GM19193 (cell line): ENCODE measurements around the gene NFIC.

Experiments used
- POLR2A ChIP-seq: IDR thresholded peaks from 4 replicates; pipeline ENCODE4 v1.6.1; 2011; ENCODE audit not compliant: insufficient read depth, insufficient read length; ENCODE audit errors: extremely low read depth

The NFIC gene

DNA sequence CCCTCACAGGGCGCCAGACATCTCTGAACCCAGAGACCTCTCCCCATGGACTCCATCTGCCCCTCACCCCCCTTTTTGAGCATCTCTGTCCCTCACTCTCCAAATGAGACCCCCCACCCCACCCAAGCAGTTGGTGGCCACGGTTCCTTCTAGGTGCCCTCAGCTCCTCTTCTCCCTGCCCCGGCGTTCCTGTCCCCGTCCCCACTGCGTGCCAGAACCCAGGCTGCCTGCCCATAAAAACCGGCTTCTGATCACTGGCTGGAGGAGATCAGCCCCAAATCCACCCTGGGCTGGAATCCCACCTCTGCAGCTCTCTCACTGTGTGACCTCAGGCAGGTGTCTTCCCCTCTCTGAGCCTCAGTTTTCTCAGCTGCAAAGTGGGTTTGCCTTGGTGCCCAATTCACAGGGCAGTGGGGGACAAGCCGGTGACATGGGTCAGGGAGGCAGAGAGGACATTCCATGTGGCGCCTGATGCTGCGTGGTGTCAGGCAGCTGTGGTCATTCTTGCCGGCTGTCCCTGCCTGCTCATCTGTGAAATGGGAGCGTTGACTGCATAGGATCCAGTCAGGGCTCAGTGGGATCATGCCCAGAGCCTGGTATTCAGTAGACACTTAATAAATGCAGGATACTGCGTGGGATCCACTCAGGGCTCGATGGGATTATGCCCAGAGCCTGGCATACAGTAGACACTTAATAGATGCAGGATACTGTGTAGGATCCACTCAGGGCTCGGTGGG, 88.4 kb downstream of the NFIC start:
- no peak for TF ChIP-seq POLR2A

DNA sequence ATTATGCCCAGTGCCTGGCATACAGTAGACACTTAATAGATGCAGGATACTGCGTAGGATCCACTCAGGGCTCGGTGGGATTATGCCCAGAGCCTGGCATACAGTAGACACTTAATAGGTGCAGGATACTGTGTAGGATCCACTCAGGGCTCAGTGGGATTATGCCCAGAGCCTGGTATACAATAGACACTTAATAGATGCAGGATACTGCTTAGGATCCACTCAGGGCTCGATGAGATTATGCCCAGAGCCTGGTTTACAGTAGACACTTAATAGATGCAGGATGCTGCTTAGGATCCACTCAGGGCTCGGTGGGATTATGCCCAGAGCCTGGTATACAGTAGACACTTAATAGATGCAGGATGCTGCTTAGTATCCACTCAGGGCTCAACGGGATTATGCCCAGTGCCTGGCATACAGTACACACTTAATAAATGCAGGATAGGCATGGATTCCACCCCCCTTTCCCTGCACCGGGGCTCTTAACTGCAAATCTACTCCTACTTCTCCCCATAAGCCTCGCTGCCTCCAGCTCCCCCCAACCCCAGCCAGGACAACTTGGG, 89.1 kb downstream of the NFIC start:
- TF ChIP-seq POLR2A, result no peak

DNA sequence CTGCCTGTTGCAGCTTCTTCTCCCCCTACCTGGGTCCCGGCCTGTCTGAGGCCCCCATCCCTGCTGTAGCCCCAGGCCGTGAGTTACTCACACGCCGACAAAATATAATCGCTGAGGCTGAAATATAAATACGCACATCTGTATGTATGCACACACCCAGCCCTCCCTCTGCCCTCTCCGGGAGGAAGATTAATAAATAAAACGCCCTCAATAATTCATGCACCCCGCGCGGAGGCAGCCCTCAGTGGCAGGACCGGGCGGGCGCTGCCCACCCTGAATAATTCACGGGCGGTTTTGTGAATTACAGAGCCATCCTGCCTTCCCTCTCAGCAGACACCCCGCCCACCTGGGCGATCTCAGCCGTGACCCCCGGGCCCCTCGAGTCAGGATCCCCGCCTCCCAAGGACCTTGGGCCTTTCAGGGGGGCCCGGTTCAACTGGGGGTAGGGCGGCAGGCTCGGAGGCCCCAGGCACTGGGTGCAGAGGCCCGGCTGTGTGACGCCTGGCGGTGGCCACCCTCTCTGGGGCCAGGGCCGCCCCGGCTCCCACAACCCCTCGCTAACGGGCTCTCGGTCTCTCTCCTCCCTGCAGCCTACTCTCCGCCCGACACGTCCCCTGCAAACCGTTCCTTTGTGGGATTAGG, 89.7 kb downstream of the NFIC start:
- no peak for TF ChIP-seq POLR2A

DNA sequence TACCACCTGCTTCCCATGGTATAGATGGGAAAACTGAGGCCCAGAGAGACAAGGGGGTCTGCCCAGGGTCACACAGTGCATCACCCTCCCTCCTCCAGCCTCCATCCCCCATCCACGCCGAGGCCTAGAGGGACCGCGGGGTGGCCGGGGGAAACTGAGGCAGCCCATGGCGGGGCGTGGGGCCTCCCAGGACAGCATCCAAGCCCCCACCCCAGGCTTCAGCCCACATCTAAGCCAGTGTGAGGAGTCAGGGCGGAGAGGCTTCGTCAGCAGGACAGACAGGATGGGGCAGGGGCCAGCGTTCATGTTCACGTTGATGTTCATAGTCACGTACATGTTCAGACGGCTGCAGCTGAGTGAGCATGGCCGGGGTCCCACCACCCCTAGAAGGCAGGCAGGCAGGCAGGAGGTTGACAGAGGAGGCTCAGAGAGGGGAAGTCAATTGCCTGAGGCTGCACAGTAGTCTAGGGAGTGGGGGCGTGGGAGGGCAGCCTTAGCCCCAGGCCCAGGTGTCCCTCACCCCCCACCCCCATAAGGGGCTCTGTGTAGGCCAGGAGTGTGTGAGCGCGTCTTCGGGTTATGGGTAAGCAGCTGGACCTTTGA, 90.6 kb downstream of the NFIC start:
- TF ChIP-seq POLR2A, result no peak

DNA sequence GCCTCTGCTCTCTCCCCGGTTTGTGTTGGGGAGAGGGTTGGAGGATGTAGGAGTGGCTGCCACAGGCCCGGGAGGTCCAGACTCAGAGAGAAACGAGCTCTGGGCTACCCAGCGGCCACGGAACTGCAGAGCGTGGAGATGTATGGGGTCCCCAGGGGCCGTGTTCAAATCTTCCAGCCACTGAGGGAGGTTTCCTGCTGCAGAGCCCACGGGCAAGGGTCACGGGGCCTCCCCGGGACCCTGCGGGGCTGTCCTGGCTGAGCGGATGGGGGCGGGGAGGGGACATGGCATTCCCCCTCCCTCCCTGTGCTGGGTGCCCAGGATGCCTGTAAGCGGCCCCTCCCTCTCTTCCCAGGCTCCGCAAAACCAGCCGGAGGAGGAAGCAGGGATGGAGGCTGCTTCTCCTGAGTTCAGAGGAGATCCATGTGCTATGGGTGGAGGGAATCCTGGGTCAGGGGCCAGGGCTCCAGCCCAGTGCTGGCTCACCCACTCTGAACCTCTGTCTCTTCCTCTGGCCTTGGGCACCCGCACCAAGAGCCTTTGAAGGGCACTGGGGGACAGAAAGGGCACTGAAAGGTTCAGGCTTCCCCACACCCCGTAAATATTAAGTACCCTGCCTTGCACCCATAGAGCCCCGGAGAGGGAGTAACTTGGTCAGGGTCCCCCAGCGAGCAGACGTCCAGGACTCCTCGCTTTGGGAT, 91.3 kb downstream of the NFIC start:
- TF ChIP-seq POLR2A, result no peak

DNA sequence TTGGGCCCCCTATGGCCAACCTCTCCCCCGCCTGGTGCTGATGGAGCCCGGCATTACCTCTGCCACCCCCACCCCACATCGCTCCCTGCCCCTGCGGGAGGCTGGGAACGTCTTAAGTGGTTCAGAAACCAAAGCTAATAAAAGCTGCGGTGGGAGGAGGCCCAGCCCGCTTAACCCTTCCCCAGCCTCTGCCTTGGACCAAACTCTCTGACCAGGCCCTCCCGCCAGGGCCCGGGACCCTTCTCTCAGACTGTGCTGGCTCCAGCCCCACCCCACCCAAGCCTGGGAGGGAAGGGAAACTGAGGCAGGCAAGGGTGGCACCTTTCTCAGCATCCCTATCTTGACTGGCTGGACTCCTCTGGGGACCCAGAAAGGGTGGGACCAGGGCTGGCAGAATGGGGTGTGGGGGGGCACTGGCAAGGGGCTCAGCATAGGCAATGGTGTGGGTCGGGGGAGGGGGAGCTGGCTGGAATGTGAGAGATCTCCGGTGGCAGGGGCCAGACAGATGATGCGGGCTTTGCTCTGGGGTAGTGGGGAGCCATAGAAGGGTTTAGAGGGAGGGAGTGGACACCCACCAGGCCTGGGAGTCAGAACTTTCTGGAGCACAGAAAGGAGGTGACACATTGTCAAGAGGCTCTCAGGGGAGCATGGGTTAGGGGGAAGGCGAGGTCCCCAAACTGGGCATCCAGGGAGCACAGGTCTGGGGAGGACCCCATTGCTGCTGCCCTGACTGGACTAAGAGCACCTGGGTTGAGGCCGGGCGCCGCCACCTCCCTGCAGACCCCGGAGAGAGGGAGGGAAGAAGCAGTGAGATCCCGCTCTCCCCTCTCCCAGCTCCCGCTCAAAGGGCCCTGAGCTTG, 92.1 kb downstream of the NFIC start:
- no peak for TF ChIP-seq POLR2A

DNA sequence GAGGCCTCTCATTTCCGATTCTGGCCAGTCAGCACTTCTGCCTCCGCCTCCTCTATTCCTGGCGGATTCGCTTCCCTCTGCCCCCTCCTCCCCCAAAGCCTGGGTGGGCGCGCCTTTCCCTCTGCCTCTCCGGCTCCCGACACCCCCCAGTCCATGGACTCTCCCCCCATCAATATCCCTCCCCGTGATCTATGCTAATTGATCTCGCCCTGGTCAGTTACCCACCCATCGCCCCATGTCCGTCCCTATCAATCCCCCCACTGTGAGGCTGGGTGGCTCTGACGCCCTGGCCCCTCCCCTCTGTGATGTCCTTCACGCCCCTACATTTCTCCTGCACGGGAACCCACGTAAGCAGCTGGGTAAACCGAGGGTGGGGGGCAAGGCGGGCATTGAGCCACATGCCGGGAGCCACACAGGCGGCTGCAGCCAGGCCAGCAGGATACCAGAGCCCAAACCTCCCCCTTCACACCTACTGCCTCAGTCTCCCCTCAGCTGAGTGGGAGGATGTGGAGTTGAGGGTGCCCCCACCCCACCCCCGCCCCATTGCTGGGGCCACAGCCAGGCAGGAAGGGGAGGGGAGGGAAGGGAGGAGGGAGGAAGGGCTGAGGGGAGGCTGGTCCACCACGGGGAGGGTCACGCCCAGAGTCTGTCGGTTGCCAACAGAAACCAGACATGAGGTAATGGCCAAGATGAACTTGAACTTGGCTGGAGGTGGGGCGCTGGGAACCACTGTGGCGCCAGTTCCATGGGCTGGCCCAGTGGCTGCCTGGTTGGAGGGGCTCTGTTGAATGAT, 92.9 kb downstream of the NFIC start:
- TF ChIP-seq POLR2A, result no peak

DNA sequence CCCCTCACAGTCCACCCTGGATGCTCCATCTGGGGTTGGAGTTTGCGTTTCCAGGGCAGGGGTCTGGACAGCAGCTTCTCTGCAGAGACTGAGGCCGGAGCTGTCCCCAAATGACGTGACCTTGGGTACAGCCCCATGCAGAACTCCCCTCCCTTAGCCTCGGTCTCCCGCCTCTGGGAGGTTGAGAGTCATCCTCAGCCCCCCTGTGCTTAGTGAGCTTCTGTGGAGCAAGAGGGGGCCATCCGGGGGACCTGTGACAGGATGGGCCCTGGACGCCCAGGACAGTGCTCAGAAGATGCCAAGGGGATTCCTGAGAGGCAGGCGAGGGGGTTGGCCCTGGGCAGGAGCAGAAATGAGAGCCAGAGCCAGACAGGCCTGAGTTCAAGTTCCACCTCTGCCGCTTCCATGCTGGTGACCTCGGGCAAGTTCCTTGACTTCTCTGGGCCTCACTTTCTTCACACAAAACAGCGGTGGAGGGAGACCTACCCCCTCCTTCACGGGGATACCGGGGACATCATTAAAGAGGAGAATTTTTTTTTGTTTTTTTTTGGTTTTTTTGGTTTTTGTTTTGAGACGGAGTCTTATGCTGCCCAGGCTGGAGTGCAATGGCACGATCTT, 93.7 kb downstream of the NFIC start:
- no peak for TF ChIP-seq POLR2A

DNA sequence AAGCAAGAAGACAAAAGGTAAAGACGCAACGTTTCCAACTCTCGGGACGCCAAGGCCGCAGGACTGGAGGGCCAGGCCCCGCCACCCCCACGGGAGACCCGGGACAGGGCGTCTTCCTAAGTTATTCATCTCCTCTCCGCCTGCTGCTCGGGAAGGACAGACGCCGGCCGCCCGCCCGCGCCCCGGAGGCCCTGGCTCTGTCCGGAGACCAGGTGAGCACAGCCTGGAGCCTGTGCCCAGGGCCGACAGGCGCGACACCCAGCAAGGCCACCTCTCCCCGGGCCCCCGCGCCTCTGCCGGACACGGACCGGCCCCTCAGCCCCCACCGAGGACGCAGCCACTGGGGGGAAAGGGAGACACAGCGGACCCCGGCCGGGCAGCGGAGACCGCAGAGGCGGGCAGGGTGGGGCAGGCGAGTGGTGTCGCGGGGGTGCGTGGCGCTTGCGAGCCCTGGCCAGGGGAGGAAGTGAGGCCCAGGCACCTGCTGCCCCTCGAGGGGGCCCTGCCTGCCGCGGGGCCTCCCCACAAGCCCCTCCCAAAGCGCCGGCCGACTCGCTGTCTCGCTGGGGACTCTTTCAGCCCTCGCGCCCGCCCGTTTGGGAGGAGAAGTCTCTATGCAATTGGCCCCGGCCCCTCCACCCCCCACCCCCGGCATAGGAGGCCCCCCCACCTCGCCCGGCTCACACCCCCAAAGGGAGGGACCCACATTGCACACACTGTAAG, 96.8 kb downstream of the NFIC start:
- no peak for TF ChIP-seq POLR2A

DNA sequence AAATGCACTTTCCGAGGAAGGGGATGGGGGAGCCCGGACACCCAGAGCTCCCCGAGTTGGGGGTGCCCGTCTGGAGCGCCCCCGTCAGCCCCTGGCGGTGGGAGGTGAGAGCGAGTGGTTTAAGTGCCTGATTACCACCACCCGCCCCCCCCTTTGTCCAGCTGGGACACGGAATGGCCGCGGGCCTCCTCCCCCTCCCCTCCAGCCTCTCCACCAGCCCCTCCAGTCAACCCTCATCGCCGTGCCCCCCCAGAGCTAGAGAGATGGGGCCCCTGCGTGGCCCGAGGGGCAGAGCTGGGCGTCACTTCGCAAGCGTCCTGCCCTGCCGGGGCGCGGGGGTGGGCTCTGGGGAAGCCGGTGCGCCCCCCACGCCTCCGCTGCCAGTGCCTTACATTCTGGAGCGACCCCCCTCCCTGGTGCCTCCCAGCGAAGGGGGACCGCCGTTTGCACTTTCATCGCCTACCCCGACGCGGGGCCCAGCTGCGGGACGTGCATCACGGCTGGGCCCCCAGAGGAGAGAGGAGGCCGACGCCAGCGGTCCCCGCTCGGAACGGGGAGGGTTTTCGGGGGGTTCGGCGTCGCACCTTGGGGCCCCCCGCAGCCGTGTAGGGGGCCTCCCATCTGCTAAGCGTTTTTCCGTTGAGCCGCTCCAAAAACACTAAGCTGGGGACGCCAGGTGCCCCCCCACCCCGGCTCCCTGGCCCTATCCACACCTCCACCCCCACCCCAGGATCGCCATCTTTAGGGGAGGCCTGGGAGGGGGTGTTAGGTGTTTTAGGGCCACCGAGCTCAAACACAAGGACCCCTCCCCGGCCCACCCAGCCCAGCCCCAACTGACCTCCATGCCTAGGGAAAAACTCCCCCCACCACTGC, 97.6 kb downstream of the NFIC start:
- no peak for TF ChIP-seq POLR2A

DNA sequence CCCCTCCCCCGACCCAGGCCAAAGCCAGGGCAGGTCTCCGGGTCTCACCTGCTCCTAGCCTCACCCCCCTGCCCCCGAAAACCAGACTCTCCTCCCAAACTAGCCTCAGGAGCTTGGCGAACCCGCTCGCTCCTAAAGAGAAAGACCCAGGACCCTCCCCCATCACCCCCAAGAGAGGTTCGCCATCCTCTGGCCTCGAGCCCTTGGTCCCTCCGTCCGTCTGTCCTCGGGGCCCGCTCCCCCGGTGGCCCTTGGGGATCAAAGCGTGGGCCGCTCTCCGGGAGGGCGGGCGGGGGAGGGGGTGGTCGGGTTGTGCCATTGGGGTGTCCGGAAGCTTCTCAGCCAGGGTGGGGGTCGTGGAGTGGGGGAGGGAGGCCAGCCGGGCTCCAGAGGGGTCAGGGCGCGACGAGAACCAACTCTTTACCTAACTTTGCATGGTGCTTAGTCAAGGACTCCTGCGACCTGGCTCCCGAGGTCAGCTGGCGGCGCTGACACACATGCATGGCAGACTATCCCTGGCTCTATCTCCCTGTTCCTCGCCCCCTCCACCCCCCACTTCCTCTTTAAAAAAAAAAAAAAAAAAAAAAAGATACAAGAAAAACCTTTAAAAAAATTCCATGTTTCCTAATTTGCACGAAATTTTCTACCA, 98.3 kb downstream of the NFIC start:
- no peak for TF ChIP-seq POLR2A

DNA sequence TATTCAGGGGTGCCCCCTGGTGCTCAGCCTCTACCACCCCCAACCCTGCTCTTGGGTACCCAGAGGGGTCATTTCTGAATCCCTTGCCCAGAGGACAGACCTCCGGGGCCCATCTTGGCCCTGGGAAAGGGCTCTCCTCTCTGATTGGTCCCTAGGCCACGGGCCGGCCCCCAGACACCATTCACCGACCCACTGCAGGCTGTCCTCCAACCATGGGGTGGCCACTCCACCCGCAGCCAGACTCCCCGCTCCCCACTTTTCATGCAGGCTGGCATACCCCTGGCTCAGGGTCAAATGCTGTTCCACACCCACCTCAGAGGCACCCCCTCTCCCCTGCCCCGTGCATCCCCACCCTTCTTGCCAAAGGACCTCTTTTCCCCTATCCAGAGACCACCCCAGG, 99.2 kb downstream of the NFIC start:
- TF ChIP-seq POLR2A, result no peak

DNA sequence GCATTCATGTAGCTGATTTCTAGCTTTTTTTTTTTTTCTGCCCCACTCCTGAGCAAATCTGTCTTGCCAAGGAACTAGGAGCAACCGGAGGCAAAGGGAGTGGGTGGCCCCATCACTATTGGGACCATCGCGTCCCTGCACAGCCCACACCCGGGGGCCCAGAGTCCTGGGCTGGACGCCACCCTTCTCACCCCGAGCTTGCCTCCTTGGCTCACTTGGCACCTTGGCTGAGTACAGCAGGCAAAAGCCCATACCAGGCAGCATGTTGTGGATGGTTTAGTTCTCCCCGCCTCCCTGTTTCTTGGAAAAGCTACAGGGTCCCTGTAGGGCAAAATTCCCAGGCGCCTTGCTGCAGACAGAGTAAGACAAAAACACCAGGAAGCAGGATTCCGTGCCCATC, 100.3 kb downstream of the NFIC start:
- no peak for TF ChIP-seq POLR2A
